ENCODE measurements around the gene TRIM26.
"Not testable (repeated sequence)": the region's sequence is repeated elsewhere in the genome, so short reads cannot be mapped to it uniquely, and the experiment has no call there.

TRIM26 gene

DNA sequence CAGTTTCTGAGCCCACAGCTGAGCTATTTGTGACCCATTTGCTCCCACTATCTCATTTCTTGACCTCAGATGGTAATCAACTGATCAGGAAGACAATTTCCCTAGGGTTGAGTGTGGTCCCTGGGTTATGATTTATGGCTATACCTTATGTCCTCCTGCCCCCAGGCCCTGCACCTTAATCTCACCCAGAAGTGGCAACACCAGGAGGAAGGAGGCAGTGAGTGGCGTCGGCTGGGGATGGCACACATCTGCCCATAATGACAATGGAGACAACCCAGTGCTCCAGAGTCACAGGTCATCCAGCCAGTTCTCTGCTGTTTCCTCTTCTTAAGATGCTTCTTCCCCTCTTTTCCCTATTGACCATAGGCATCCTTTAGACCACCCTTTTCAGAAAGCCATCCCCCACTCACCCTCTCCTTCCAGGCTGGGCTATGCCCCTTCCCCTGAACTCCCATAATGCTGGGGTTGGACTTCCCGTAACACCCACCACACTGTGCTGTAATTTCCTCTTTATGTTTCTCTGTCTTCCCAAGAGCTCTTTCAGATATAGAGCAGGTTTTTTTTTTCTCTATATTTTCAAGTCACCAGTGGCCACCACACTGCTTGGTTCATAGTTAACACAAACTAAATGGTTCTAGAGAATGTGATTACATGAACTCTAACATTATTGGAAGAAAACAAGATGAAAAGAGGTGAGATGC is 60.1 kb downstream of the TRIM26 start:
- DNase-seq = no peak

- DNase-seq = no peak
Measured at GRCh38 chr6:30152016-30152673, 61.1 kb downstream of the TRIM26 start.

DNA sequence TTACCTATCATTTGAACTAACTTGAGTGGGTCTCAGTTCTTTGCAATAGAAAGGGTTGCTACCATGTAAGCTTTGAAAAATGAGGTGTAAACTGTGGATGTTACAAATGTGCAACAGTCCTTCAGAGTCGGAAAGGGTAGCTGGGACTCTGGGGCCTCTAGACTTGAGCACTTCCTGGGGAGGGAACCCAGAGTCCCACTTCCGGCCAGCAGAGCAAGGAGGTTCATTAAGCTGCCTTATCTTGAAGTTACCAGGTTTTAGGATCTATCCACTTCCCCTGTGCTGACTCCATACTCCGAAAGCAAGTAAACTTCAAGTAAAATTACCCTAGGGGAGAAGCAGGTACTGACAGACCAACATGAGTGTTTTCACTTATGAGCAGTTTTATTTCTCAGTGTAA is 61.6 kb downstream of the TRIM26 start:
- DNase-seq = no peak

GRCh38 chr6:30150671-30151395 is 62.4 kb downstream of the TRIM26 start:
- no peak for DNase-seq

DNA sequence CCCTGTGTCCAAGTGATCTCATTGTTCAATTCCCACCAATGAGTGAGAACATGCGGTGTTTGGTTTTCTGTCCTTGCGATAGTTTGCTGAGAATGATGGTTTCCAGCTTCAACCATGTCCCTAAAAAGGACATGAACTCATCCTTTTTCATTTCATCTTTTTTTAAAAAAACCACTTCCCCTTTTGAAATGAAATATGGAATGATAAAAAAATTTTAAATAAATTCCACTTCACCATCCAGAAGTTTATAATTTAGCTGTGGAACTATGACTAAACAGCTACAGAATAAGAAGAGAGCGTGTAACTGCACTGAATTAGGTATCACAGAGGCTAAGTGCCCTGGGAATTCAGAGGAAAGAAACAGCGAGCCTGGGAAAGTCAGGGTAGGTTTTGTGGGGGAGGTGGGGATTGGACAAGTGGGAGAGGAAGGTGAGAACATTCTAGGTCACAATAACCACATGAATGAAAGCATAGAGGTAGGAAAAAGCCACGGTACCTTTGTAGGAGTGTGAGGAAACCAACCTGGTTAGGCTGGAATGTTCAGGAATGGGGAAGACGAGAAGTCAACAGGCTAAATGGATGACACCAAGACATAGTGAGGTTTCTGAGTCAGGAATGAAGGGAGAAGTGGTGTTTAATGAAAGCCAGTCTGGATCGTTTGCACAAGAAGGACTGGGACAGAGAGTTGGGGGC is 63.2 kb downstream of the TRIM26 start:
- no peak for DNase-seq

DNA sequence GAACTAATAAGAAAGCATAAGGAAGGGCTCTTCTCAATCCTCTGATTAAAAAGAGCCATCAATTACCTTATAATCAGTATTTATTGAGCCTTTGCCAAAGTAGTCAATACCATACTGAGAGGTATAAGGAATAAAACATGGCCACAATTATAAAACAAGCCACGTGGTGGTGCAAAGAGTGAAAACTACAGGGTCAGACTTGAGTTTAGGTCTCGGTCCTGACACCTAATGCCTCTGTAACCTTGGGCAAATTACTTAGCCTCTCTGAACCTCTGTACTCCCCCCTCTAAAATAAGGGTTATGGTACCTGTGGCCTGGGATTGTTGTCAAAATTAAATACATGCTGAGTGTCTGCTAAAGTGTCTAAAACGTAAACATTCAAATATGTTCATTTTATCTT is 64.0 kb downstream of the TRIM26 start:
- no peak for DNase-seq

- DNase-seq = no peak
Measured at GRCh38 chr6:30147096-30147495, 66.1 kb downstream of the TRIM26 start.

GRCh38 chr6:30145818-30146217 is 67.4 kb downstream of the TRIM26 start:
- no peak for DNase-seq

DNA sequence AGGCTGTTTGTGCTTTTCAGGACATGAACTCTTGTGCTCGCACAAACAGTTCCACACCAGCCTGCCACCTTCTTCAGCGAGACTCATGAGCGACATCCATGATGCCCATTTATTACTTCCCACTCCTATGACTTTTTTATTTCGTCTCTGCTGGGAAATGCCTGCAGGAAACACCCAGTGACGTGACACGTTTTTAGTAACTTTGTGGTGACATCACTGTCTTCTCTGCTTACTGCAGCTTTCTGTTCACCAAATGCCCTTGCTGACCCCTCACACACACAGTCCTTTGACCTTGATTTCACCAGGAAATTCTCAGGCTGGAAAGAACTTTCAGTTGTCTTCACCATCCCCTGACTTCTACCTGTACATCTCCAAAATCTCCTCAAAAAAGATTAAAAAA is 68.4 kb downstream of the TRIM26 start:
- no peak for DNase-seq

- DNase-seq = no peak
Measured at GRCh38 chr6:30143780-30144179, 69.4 kb downstream of the TRIM26 start.

DNA sequence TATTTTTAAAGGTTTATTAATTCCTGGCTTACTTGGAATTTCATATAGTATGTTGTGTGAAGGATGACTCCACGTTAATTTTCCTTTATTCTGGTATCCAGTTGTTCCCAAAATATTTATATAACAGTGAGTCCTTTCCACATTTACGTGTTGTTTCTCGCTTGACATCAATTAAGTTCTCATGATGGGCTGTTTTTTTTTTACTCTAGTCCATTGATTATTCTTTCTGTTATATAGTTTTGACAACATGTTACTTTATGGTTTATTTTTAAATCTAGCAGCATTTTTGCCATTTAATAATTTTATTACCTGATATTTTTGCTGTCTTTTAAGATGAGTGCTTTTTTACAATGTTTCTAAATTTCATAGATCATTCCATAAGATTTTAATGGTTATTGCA is 70.5 kb downstream of the TRIM26 start:
- DNase-seq = no peak

- not testable (repeated sequence) for DNase-seq
Measured at GRCh38 chr6:30140240-30140639, 73.0 kb downstream of the TRIM26 start.

DNA sequence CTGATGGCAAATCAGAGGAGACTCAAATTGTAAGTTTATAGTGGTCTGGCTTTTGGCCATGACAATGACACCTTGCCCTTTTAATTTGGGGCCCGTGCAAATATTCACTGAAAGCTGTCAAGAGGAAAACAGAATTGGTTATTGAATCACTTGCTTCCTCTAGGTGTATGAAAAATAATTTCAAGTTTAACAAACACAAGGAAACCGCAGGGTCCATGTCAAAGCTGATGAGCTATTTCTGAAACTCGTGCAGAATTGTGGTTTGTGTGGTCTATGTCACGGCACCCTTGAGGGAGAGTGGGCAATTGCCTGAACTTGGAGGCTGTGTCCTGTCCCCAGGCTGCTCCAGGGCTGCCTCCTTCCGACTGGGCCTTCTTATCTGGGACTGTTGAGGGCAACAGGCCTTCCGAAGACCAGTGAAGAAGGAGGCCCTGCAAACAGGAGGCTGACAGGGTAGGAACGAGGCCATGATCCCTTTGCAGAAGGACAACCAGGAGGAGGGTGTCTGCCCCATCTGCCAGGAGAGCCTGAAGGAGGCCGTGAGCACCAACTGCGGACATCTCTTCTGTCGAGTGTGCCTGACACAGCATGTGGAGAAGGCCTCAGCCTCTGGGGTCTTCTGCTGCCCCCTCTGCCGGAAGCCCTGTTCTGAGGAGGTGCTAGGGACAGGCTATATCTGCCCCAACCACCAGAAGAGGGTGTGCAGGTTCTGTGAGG is 76.5 kb downstream of the TRIM26 start:
- DNase-seq = no peak

- no peak for DNase-seq
Measured at GRCh38 chr6:30135757-30136156, 77.4 kb downstream of the TRIM26 start, which contains the start of gene TRIM40. Gene TRIM40 (plus strand): TSS chr6:30136140. CDS start chr6:30137037, 897 bp downstream.

GRCh38 chr6:30135147-30135546 is 78.1 kb downstream of the TRIM26 start:
- DNase-seq = no peak

Measured in NCI-H2171 (cell line).